Measurements from ENCODE around the gene AAK1. TPM values are rescaled to one million over a fixed set of nuclear protein-coding genes. Genes with fewer than 3 reads are reported as not detected.

Gene AAK1
- total and polyA plus RNA-seq, 2 experiments from 2014 or later = 39.0 to 52.4 TPM

- no peak overlapping the region for H3K27ac Mint-ChIP-seq
- no peaks in the 10 kb centered on the region for H3K9me3 Mint-ChIP-seq
- no peaks in the 10 kb centered on the region for H3K36me3 Mint-ChIP-seq (ENCODE audit: low read depth)
- no peaks in the 10 kb centered on the region for H3K79me2 ChIP-seq (replicated peaks; ENCODE audit: insufficient read depth)
- no peaks in the 10 kb centered on the region for H3K9me2 ChIP-seq (ENCODE audit: insufficient read depth)
- TF ChIP-seq REST (IDR thresholded peaks at IDR 0.05; ENCODE audit: unreplicated experiment) = no peak
- 0 out of 2 replicates have a peak, but pooled peaks have one; percentile 10 for TF ChIP-seq CREB1 (CRISPR knock-in tag; IDR thresholded peaks at IDR 0.05; ENCODE audit: low read depth)
- TF ChIP-seq ZNF331 (CRISPR knock-in tag; IDR thresholded peaks at IDR 0.05; ENCODE audit: low read depth) = 0 out of 2 replicates have a peak, but pooled peaks have one; percentile 18
- no peaks in the 10 kb centered on the region for H3K27me3 Mint-ChIP-seq (ENCODE audit: insufficient read depth, low read depth, poor library complexity)
- peaks cover 41% of the 10 kb centered on the region for H3K4me1 ChIP-seq (ENCODE audit: insufficient read depth)
- no peak for DNase-seq (ENCODE audit: low spot score)
- H2AFZ ChIP-seq = no peak overlapping the region
- no peaks in the 10 kb centered on the region for H3K27me3 ChIP-seq (ENCODE audit: insufficient read depth)
- H3K27ac ChIP-seq (ENCODE audit: low read depth) = no peak overlapping the region
- no peaks in the 10 kb centered on the region for H3K36me3 ChIP-seq (ENCODE audit: insufficient read depth)
- H3K4me3 ChIP-seq = no peak overlapping the region
- no peak overlapping the region for H3K4me3 Mint-ChIP-seq
- H3K4me1 Mint-ChIP-seq = peaks cover 43% of the 10 kb centered on the region
- no peaks in the 10 kb centered on the region for H4K20me1 ChIP-seq (replicated peaks; ENCODE audit: insufficient read depth)
- no peak for ATAC-seq
- H3K4me2 ChIP-seq = no peak overlapping the region
- 0 out of 2 replicates have a peak, but pooled peaks cover 2% of the 10 kb centered on the region for H3F3A ChIP-seq (replicated peaks; ENCODE audit: low read depth)
These were observed 190.9 kb downstream of the AAK1 start for GRCh38 chr2:69452687-69453086.

GRCh38 chr2:69450735-69451416 is 192.7 kb downstream of the AAK1 start:
- DNase-seq (ENCODE audit: low spot score) (peak; percentile 52), ATAC-seq (peak; percentile 70)
- Histone ChIP-seq H3K27me3 (ENCODE audit: insufficient read depth) (no peaks in the 10 kb centered on the region), H3K27ac (ENCODE audit: low read depth) (peak overlapping the region; percentile 78), H3F3A (replicated peaks; ENCODE audit: low read depth) (0 out of 2 replicates have a peak, but pooled peaks cover 2% of the 10 kb centered on the region), H3K36me3 (ENCODE audit: insufficient read depth) (no peaks in the 10 kb centered on the region), H2AFZ (no peak overlapping the region), H3K4me2 (peak overlapping the region; percentile 33), H3K79me2 (replicated peaks; ENCODE audit: insufficient read depth) (no peaks in the 10 kb centered on the region), H3K4me1 (ENCODE audit: insufficient read depth) (peaks cover 41% of the 10 kb centered on the region), H3K4me3 (peak overlapping the region; percentile 9), H3K9me2 (ENCODE audit: insufficient read depth) (no peaks in the 10 kb centered on the region), H4K20me1 (replicated peaks; ENCODE audit: insufficient read depth) (no peaks in the 10 kb centered on the region)
- Mint-ChIP-seq H3K27ac (no peak overlapping the region; the same call in 1 of the 2 replicates), H3K4me3 (peak overlapping the region; percentile 40), H3K4me1 (peaks cover 43% of the 10 kb centered on the region), H3K36me3 (ENCODE audit: low read depth) (no peaks in the 10 kb centered on the region), H3K27me3 (ENCODE audit: insufficient read depth, low read depth, poor library complexity) (peaks cover 3% of the 10 kb centered on the region), H3K9me3 (no peaks in the 10 kb centered on the region)
- no peak for TF ChIP-seq POLR2AphosphoS5 (IDR thresholded peaks at IDR 0.05; ENCODE audit: low read depth)
- no peak for TF ChIP-seq ZNF331 (CRISPR knock-in tag; IDR thresholded peaks at IDR 0.05; ENCODE audit: low read depth)
- TF ChIP-seq NANOG (IDR thresholded peaks at IDR 0.05; ENCODE audit: borderline replicate concordance) = peak; percentile 63; the same call in 1 of the 2 replicates
- no peak for TF ChIP-seq EZH2phosphoT487 (IDR thresholded peaks at IDR 0.05; ENCODE audit: unreplicated experiment)
- TF ChIP-seq EZH2 (IDR thresholded peaks at IDR 0.05; ENCODE audit: low read depth, unreplicated experiment) = no peak
- no peak for TF ChIP-seq CTCF (conservative IDR thresholded peaks at IDR 0.05; ENCODE audit: low read depth in 2 of 2)
- no peak for TF ChIP-seq REST (IDR thresholded peaks at IDR 0.05; ENCODE audit: unreplicated experiment)
- TF ChIP-seq CREB1 (CRISPR knock-in tag; IDR thresholded peaks at IDR 0.05; ENCODE audit: low read depth) = no peak
- no peak for TF ChIP-seq ZNF114 (CRISPR knock-in tag; IDR thresholded peaks at IDR 0.05)

All from GM23338 (cell line).